Keratinocyte (primary cell): ENCODE measurements around the gene CTSK. TPM values are rescaled to one million over a fixed set of nuclear protein-coding genes. Genes with fewer than 3 reads are reported as not detected.

Experiments
- DNase-seq: peaks from one replicate; pipeline ENCODE4 v3.0.0-alpha.2; 2011; ENCODE audit warnings: low read depth, missing footprints, low spot score
- FAIRE-seq: peaks from 2 replicates; lab custom pipeline; 2011; peaks lifted over from hg19 to GRCh38; lab: Jason Lieb, UNC
- H2AFZ ChIP-seq: 2 replicates; pipeline ENCODE4 v1.6.0; 2012; ENCODE audit warnings: low read length, control low read depth, inconsistent platforms; ENCODE audit not compliant: control insufficient read depth
- H3K27ac ChIP-seq: 2 replicates; pipeline ENCODE4 v1.5.1; 2011; ENCODE audit warnings: low read length; ENCODE audit not compliant: control insufficient read depth, insufficient read depth
- H3K27me3 ChIP-seq: 3 replicates; pipeline ENCODE4 v1.6.0; 2011; ENCODE audit warnings: low read length; ENCODE audit not compliant: control insufficient read depth, insufficient read depth; ENCODE audit errors: extremely low read depth
- H3K36me3 ChIP-seq, 2 experiments: 2 replicates in 1 of 2; 3 replicates in 1 of 2; pipeline ENCODE4 v1.5.1; 2011; ENCODE audit warnings: low read length in 2 of 2, mild to moderate bottlenecking in 1 of 2; ENCODE audit not compliant: control insufficient read depth in 2 of 2, insufficient read depth in 2 of 2; ENCODE audit errors: extremely low read depth in 1 of 2
- H3K4me1 ChIP-seq: 3 replicates; pipeline ENCODE4 v1.5.1; 2011; ENCODE audit warnings: low read length; ENCODE audit not compliant: control insufficient read depth, insufficient read depth; ENCODE audit errors: extremely low read depth
- H3K4me2 ChIP-seq: 3 replicates; pipeline ENCODE4 v1.6.0; 2011; ENCODE audit warnings: low read depth, low read length; ENCODE audit not compliant: control insufficient read depth, insufficient read depth; ENCODE audit errors: extremely low read depth
- H3K4me3 ChIP-seq, 3 experiments: fragments of 200-600 bp in 1 of 3; sonication (generic) in 1 of 3; 2 replicates in 2 of 3; 3 replicates in 1 of 3; pipeline ENCODE4 v1.5.1; 2011 to 2016; ENCODE audit warnings: low read length in 3 of 3, mild to moderate bottlenecking in 3 of 3, control low read depth in 2 of 3, inconsistent platforms in 1 of 3, low read depth in 1 of 3, mixed read lengths in 1 of 3, mixed run types in 1 of 3, moderate library complexity in 1 of 3; ENCODE audit not compliant: control insufficient read depth in 2 of 3, insufficient read depth in 2 of 3; ENCODE audit errors: extremely low read depth in 1 of 3
- H3K79me2 ChIP-seq: 2 replicates; pipeline ENCODE4 v1.6.0; 2012; ENCODE audit warnings: low read length; ENCODE audit not compliant: control insufficient read depth, insufficient read depth
- H3K9ac ChIP-seq: 3 replicates; pipeline ENCODE4 v1.6.0; 2011; ENCODE audit warnings: low read length; ENCODE audit not compliant: control insufficient read depth, insufficient read depth; ENCODE audit errors: extremely low read depth
- H3K9me1 ChIP-seq: 3 replicates; pipeline ENCODE4 v1.6.0; 2011; ENCODE audit warnings: low read length; ENCODE audit not compliant: control insufficient read depth, insufficient read depth; ENCODE audit errors: extremely low read depth
- H3K9me3 ChIP-seq: 2 replicates; pipeline ENCODE4 v1.5.1; 2012; ENCODE audit warnings: low read depth, low read length; ENCODE audit not compliant: control insufficient read depth
- H4K20me1 ChIP-seq: 3 replicates; pipeline ENCODE4 v1.6.0; 2011; ENCODE audit warnings: low read length; ENCODE audit not compliant: control insufficient read depth, insufficient read depth; ENCODE audit errors: extremely low read depth
- EZH2 ChIP-seq: IDR thresholded peaks from one replicate; pipeline ENCODE4 v1.6.1; 2012; ENCODE audit warnings: inconsistent platforms, mild to moderate bottlenecking, low read length, moderate library complexity
- dilution Hi-C: fragments of 300-500 bp; cut with MboI; formaldehyde crosslinking; loops from one replicate; pipeline ENCODE4 v1.7.0; 2020; ENCODE audit warnings: low sequenced_read_pairs; ENCODE audit not compliant: extremely low pct_ligation_motif_present
- polyA plus RNA-seq, 5 experiments: library from polyadenylated mRNA; depleted of rRNA in 3 of 5; stranded (reverse) in 3 of 5; stranded (forward) in 1 of 5; unstranded in 1 of 5; fragments of >200 nt; gene quantifications; 1 replicate in 1 of 5; 2 replicates in 3 of 5; 3 replicates in 1 of 5; pipeline versions ENCODE4 v1.2.1 to v1.2.3, GENCODE V29; 2011 to 2012; ENCODE audit warnings: missing spikeins in 2 of 5, low read depth in 1 of 5, low replicate concordance in 1 of 5
- TF ChIP-seq, protein P1 (sequence below), 3 experiments: IDR thresholded peaks in 1 of 3; conservative IDR thresholded peaks in 1 of 3; optimal IDR thresholded peaks in 1 of 3; 2 replicates in 2 of 3; 3 replicates in 1 of 3; pipeline versions ENCODE3 to v1.5.1; 2011; ENCODE audit warnings: low read length in 3 of 3, mild to moderate bottlenecking in 3 of 3, moderate library complexity in 2 of 3, control low read depth in 1 of 3, inconsistent platforms in 1 of 3; ENCODE audit not compliant: insufficient read depth in 2 of 3; ENCODE audit errors: extremely low read depth in 1 of 3

Gene CTSK
- polyA plus RNA-seq, 1 donor (not counting 4 experiments of a cell fraction or from before 2014, with no cell fraction given): 40.5 TPM

DNA sequence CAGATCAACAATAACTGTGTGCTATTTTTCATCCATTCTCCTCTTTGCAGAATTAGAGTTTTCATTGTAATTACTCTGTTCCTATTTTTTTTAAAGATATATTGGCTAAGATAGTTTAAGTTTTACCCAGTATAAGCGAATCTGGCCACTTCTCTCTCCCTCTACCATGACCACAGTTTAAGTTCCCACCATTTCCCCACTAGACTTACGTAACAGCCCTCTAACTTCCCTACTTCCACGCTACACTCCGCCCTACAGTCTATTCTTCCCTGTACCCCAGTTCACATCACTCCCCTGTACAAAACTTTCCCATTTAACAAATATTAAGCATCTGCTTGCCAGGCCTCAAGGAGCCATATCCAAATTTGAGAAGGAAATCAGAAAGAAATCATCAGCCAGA, 16.5 kb downstream of the CTSK start:
- no peaks in the 10 kb centered on the region for H3K9me1 ChIP-seq
- H3K27ac ChIP-seq: no peak overlapping the region
- DNase-seq (no peak), FAIRE-seq (no peak)
- no peaks in the 10 kb centered on the region for H4K20me1 ChIP-seq
- H3K4me3 ChIP-seq: no peak overlapping the region
- peaks cover 5% of the 10 kb centered on the region for H3K4me1 ChIP-seq
- H3K4me2 ChIP-seq: no peak overlapping the region
- no peaks in the 10 kb centered on the region for H3K36me3 ChIP-seq
- no peak overlapping the region for H3K9ac ChIP-seq
- dilution Hi-C loops: no loop called here
- H2AFZ ChIP-seq: no peak overlapping the region
- H3K79me2 ChIP-seq: no peaks in the 10 kb centered on the region
- TF ChIP-seq EZH2: no peak
- TF ChIP-seq, protein P1, sequence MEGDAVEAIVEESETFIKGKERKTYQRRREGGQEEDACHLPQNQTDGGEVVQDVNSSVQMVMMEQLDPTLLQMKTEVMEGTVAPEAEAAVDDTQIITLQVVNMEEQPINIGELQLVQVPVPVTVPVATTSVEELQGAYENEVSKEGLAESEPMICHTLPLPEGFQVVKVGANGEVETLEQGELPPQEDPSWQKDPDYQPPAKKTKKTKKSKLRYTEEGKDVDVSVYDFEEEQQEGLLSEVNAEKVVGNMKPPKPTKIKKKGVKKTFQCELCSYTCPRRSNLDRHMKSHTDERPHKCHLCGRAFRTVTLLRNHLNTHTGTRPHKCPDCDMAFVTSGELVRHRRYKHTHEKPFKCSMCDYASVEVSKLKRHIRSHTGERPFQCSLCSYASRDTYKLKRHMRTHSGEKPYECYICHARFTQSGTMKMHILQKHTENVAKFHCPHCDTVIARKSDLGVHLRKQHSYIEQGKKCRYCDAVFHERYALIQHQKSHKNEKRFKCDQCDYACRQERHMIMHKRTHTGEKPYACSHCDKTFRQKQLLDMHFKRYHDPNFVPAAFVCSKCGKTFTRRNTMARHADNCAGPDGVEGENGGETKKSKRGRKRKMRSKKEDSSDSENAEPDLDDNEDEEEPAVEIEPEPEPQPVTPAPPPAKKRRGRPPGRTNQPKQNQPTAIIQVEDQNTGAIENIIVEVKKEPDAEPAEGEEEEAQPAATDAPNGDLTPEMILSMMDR (optimal IDR thresholded peaks at IDR 0.05 in 1 of 3, IDR thresholded peaks at IDR 0.05 in 1 of 3, conservative IDR thresholded peaks at IDR 0.05 in 1 of 3; ENCODE audit: extremely low read depth in 1 of 3, insufficient read depth in 2 of 3, low read length in 3 of 3): no peak
- H3K27me3 ChIP-seq: no peaks in the 10 kb centered on the region
- H3K9me3 ChIP-seq: no peaks in the 10 kb centered on the region

DNA sequence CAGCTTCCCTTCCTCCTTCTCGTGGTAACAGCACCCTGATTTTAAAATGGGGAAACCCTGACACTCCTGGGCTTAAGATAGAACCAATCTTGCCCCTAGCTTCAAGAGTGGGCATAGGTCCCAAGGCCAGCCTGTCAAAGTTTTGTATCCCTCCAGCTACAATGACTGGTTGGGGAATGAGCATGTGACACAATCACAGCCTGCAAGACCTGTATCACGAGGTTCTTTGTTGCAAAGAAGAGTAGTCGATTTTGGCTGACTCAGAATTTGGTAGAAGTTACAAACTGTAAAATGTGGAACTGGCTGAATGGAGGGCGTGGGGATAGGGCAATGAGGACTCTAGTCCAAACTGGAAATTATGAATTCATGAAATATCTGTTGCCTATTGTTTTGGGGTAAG, 18.7 kb downstream of the CTSK start:
- Histone ChIP-seq H4K20me1 (no peaks in the 10 kb centered on the region), H3K27me3 (no peaks in the 10 kb centered on the region), H3K36me3 (no peaks in the 10 kb centered on the region), H3K27ac (no peak overlapping the region), H3K4me1 (peaks cover 5% of the 10 kb centered on the region), H3K79me2 (no peaks in the 10 kb centered on the region), H2AFZ (no peak overlapping the region), H3K9me3 (no peaks in the 10 kb centered on the region), H3K4me2 (no peak overlapping the region), H3K4me3 (no peak overlapping the region), H3K9me1 (no peaks in the 10 kb centered on the region), H3K9ac (no peak overlapping the region)
- TF ChIP-seq, protein P1 (optimal IDR thresholded peaks at IDR 0.05 in 1 of 3, IDR thresholded peaks at IDR 0.05 in 1 of 3, conservative IDR thresholded peaks at IDR 0.05 in 1 of 3; ENCODE audit: extremely low read depth in 1 of 3, insufficient read depth in 2 of 3, low read length in 3 of 3): no peak
- TF ChIP-seq EZH2: no peak
- dilution Hi-C loops: no loop called here
- FAIRE-seq: no peak
- DNase-seq: no peak
